ENCODE results near the gene PLXDC1. TPM values are rescaled to one million over a fixed set of nuclear protein-coding genes. Genes with fewer than 3 reads are reported as not detected.

Gene PLXDC1
- total RNA-seq, 2 experiments from 2014 or later, result 1.2 to 2.2 TPM

- H3K4me3 Mint-ChIP-seq, result no peak overlapping the region
- CTCF ChIA-PET, result no interaction called here
- intact Hi-C loops (cut with micrococcal nuclease), result no loop called here
These were observed 32.6 kb downstream of the PLXDC1 start for GRCh38 chr17:39118674-39119419.

DNA sequence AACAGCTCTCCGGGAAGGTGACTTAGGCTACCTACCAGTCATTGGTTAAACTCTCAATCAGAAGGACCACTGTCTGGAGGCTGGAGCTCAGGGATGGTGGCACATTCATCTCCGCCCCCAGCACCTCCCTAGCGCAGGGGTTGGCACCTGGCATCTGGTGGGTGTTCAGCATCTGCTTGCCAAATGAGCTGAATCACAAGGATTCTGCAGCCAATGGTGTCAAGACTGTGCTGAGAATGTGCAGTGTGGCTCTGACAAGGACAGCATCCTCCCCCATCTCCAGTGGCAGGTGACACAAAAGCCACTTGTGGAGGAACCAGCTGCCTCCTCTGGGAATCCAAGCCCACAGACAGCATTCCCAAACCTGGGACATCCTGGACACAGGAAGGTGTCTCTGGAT is 35.2 kb downstream of the PLXDC1 start:
- ChIA-PET POLR2A (no interaction called here), CTCF (interaction anchor here (1.0 to 2.6 kb wide), 2 partner anchors 79 to 133 kb away, joined by 3 to 9 read pairs; no protein-coding TSS in a partner anchor)
- intact Hi-C loops (cut with micrococcal nuclease), result no loop called here
- no peak overlapping the region for H3K4me3 Mint-ChIP-seq
- no peak overlapping the region for H3K27ac Mint-ChIP-seq
- H3K27me3 Mint-ChIP-seq, result no peaks in the 10 kb centered on the region
- no peaks in the 10 kb centered on the region for H3K9me3 Mint-ChIP-seq
- H3K4me1 Mint-ChIP-seq (ENCODE audit: low read depth), result no peaks in the 10 kb centered on the region
- no peaks in the 10 kb centered on the region for H3K36me3 Mint-ChIP-seq
- no peak for DNase-seq

More at GRCh38 chr17:39118674-39119419, 32.6 kb downstream of the PLXDC1 start:
- POLR2A ChIA-PET, result no interaction called here
- Mint-ChIP-seq H3K27ac (no peak overlapping the region), H3K9me3 (no peaks in the 10 kb centered on the region), H3K4me1 (ENCODE audit: low read depth) (no peaks in the 10 kb centered on the region), H3K36me3 (no peaks in the 10 kb centered on the region), H3K27me3 (no peaks in the 10 kb centered on the region)
- no peak for DNase-seq

DNA sequence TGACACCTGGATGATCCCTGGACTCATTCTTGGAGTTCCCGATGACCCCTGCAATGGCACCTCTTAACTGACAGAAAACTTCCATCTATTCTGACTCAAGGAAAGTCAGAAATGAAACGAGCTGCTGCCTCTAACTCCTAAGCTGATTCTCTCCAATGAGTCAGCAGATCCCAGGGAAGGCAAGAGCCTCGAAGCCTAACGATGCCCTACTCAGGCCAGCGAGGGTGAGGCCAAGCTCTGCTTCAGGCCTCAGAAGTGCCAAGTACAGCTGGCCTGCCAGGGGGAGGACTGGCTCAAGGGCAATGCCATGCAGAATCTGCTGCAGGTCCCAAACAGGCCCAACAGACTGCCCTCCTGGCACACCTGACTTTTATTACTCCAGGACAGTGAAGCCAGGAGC is 36.3 kb downstream of the PLXDC1 start:
- no peaks in the 10 kb centered on the region for H3K4me1 Mint-ChIP-seq (ENCODE audit: low read depth)
- H3K4me3 Mint-ChIP-seq, result no peak overlapping the region
- no peak for DNase-seq
- intact Hi-C loops (cut with micrococcal nuclease), result no loop called here
- H3K27me3 Mint-ChIP-seq, result no peaks in the 10 kb centered on the region
- no peaks in the 10 kb centered on the region for H3K36me3 Mint-ChIP-seq
- ChIA-PET CTCF (no interaction called here), POLR2A (no interaction called here)
- H3K27ac Mint-ChIP-seq, result no peak overlapping the region
- no peaks in the 10 kb centered on the region for H3K9me3 Mint-ChIP-seq

- POLR2A ChIA-PET, result no interaction called here
- no peak for DNase-seq
- CTCF ChIA-PET, result no interaction called here
- Mint-ChIP-seq H3K36me3 (no peaks in the 10 kb centered on the region), H3K27ac (no peak overlapping the region), H3K27me3 (no peaks in the 10 kb centered on the region), H3K4me1 (ENCODE audit: low read depth) (no peaks in the 10 kb centered on the region), H3K4me3 (no peak overlapping the region), H3K9me3 (no peaks in the 10 kb centered on the region)
- intact Hi-C loops (cut with micrococcal nuclease), result no loop called here
These were observed 36.7 kb downstream of the PLXDC1 start for GRCh38 chr17:39114723-39115122.

GRCh38 chr17:39113871-39114270 is 37.6 kb downstream of the PLXDC1 start:
- H3K4me3 Mint-ChIP-seq, result no peak overlapping the region
- no peaks in the 10 kb centered on the region for H3K4me1 Mint-ChIP-seq (ENCODE audit: low read depth)
- H3K9me3 Mint-ChIP-seq, result no peaks in the 10 kb centered on the region
- ChIA-PET POLR2A (no interaction called here), CTCF (no interaction called here)
- DNase-seq, result no peak
- no peaks in the 10 kb centered on the region for H3K36me3 Mint-ChIP-seq
- no peak overlapping the region for H3K27ac Mint-ChIP-seq
- H3K27me3 Mint-ChIP-seq, result no peaks in the 10 kb centered on the region
- intact Hi-C loops (cut with micrococcal nuclease), result no loop called here

- H3K9me3 Mint-ChIP-seq, result no peaks in the 10 kb centered on the region
- POLR2A ChIA-PET, result no interaction called here
- H3K4me3 Mint-ChIP-seq, result no peak overlapping the region
- no peaks in the 10 kb centered on the region for H3K36me3 Mint-ChIP-seq
- DNase-seq, result no peak
- intact Hi-C loops (cut with micrococcal nuclease), result no loop called here
- no peaks in the 10 kb centered on the region for H3K27me3 Mint-ChIP-seq
- no peaks in the 10 kb centered on the region for H3K4me1 Mint-ChIP-seq (ENCODE audit: low read depth)
- CTCF ChIA-PET, result no interaction called here
- H3K27ac Mint-ChIP-seq, result no peak overlapping the region
These were observed 40.9 kb downstream of the PLXDC1 start for GRCh38 chr17:39110435-39111136.

GRCh38 chr17:39108461-39109375 is 42.7 kb downstream of the PLXDC1 start:
- no peaks in the 10 kb centered on the region for H3K36me3 Mint-ChIP-seq
- H3K27ac Mint-ChIP-seq, result no peak overlapping the region
- H3K4me3 Mint-ChIP-seq, result no peak overlapping the region
- DNase-seq, result no peak
- ChIA-PET POLR2A (no interaction called here), CTCF (no interaction called here)
- intact Hi-C loops (cut with micrococcal nuclease), result no loop called here
- no peaks in the 10 kb centered on the region for H3K9me3 Mint-ChIP-seq
- no peaks in the 10 kb centered on the region for H3K27me3 Mint-ChIP-seq
- no peaks in the 10 kb centered on the region for H3K4me1 Mint-ChIP-seq (ENCODE audit: low read depth)

GRCh38 chr17:39107973-39108372 is 43.5 kb downstream of the PLXDC1 start:
- Mint-ChIP-seq H3K9me3 (no peaks in the 10 kb centered on the region), H3K27me3 (no peaks in the 10 kb centered on the region), H3K36me3 (no peaks in the 10 kb centered on the region), H3K27ac (no peak overlapping the region), H3K4me3 (no peak overlapping the region), H3K4me1 (ENCODE audit: low read depth) (no peaks in the 10 kb centered on the region)
- no peak for DNase-seq
- ChIA-PET CTCF (no interaction called here), POLR2A (no interaction called here)
- intact Hi-C loops (cut with micrococcal nuclease), result no loop called here

DNA sequence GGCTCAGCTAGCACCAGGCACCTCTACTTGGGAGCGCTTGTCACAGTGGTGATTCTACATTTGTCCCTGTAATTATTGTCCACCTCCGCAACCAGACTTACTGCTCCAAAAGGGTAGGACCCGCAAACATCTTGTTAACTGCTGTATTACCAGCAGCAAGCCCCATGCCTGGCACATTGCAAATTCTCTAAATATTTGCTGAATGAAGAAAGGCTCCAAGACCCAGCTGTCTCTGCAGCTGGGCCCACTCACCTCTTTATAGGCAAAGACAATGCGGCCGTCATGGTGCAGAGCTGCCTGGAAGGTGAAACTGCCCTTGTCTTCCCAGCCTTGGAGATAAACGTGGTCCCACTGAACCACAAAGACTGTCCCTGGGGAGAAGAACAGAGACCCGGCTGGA is 44.3 kb downstream of the PLXDC1 start:
- Mint-ChIP-seq H3K27ac (no peak overlapping the region), H3K4me1 (ENCODE audit: low read depth) (peaks cover 5% of the 10 kb centered on the region), H3K36me3 (no peaks in the 10 kb centered on the region), H3K27me3 (no peaks in the 10 kb centered on the region), H3K4me3 (no peak overlapping the region), H3K9me3 (no peaks in the 10 kb centered on the region)
- CTCF ChIA-PET, result no interaction called here
- POLR2A ChIA-PET, result no interaction called here
- intact Hi-C loops (cut with micrococcal nuclease), result no loop called here
- no peak for DNase-seq

GRCh38 chr17:39105705-39106104 is 45.7 kb downstream of the PLXDC1 start:
- ChIA-PET CTCF (no interaction called here), POLR2A (no interaction called here)
- peaks cover 8% of the 10 kb centered on the region for H3K4me1 Mint-ChIP-seq (ENCODE audit: low read depth)
- no peaks in the 10 kb centered on the region for H3K9me3 Mint-ChIP-seq
- no peak overlapping the region for H3K4me3 Mint-ChIP-seq
- no peak overlapping the region for H3K27ac Mint-ChIP-seq
- no peaks in the 10 kb centered on the region for H3K36me3 Mint-ChIP-seq
- DNase-seq, result no peak
- intact Hi-C loops (cut with micrococcal nuclease), result no loop called here
- no peaks in the 10 kb centered on the region for H3K27me3 Mint-ChIP-seq

DNA sequence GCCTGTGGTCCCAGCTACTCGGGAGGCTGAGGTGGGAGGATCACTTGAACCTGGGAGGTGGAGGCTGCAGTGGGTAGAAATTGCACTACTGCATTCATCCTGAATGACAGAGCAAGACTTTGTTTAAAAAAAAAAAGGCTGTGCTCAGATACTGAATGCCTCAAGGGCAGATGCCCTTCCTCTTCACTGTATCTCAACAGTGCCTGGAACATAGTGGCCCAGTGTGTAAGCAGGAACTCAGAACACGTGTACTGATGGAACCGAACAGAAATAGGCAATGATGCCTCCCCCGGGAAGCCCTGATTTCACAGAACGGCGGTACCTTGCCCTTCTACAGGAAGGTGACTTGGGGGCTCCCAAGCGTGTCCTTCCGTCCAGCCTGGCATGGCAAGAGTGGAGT is 46.8 kb downstream of the PLXDC1 start:
- DNase-seq, result no peak
- no peak overlapping the region for H3K4me3 Mint-ChIP-seq
- no peaks in the 10 kb centered on the region for H3K27me3 Mint-ChIP-seq
- peaks cover 8% of the 10 kb centered on the region for H3K4me1 Mint-ChIP-seq (ENCODE audit: low read depth)
- ChIA-PET POLR2A (no interaction called here), CTCF (interaction anchor here (1.5 kb wide), 1 partner anchor 48 kb away, joined by 4 read pairs; no protein-coding TSS in a partner anchor)
- H3K36me3 Mint-ChIP-seq, result no peaks in the 10 kb centered on the region
- intact Hi-C loops (cut with micrococcal nuclease), result no loop called here
- no peaks in the 10 kb centered on the region for H3K9me3 Mint-ChIP-seq
- no peak overlapping the region for H3K27ac Mint-ChIP-seq

GRCh38 chr17:39104046-39104445 is 47.4 kb downstream of the PLXDC1 start:
- peaks cover 8% of the 10 kb centered on the region for H3K4me1 Mint-ChIP-seq (ENCODE audit: low read depth)
- DNase-seq, result no peak
- H3K4me3 Mint-ChIP-seq, result no peak overlapping the region
- H3K9me3 Mint-ChIP-seq, result no peaks in the 10 kb centered on the region
- intact Hi-C loops (cut with micrococcal nuclease), result no loop called here
- no peaks in the 10 kb centered on the region for H3K36me3 Mint-ChIP-seq
- H3K27ac Mint-ChIP-seq, result no peak overlapping the region
- ChIA-PET CTCF (interaction anchor here (1.5 kb wide), 1 partner anchor 49 kb away, joined by 4 read pairs; no protein-coding TSS in a partner anchor), POLR2A (no interaction called here)
- no peaks in the 10 kb centered on the region for H3K27me3 Mint-ChIP-seq
